A549 treated with Mapracorat at 1 μM for 4 hours (cell line): ENCODE results near the gene NRSN1. TPM values are rescaled to one million over a fixed set of nuclear protein-coding genes. Genes with fewer than 3 reads are reported as not detected.

ENCODE experiments used
- total RNA-seq: library from RNA; stranded (reverse); fragments of 200-300 nt; extraction: Qiagen RNA extraction; gene quantifications from 5 replicates; pipeline ENCODE4 v1.2.3, GENCODE V29; 2022

NRSN1 gene, protein sequence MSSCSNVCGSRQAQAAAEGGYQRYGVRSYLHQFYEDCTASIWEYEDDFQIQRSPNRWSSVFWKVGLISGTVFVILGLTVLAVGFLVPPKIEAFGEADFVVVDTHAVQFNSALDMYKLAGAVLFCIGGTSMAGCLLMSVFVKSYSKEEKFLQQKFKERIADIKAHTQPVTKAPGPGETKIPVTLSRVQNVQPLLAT
- not detected in 5 replicates for total RNA-seq

DNA sequence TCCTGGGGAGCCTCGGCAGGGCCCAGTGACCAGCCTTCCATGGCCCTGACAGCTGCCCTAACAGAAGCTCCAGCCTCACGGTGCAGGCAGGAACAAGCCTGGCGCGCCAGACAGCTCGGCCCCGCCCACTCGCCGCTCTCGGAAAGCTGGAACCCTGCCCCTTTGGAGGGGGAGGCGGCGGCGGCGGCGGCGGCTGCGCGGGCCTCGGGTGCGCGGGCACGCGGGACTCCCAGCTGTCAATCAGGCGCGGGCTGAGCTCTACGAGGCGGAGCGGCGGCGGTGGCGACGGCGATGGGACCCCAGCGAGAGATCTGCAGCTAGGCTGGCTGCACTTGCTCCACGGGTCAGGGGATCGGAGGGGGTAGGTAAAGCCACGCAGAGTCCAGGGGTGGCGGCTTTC, at the start of gene NRSN1:
TSS of gene NRSN1 (plus strand) at position 236 of the 400 bp plus-strand sequence. CDS start 8,113 bp downstream, outside the sequence.

Other genes with a start within 250 kb of the NRSN1 start
- gene DCDC2, start 231.8 kb downstream of the NRSN1 start, total RNA-seq: 2.3 to 3.9 TPM (median 2.8 TPM) in 5 replicates